Calu3 (cell line): ENCODE results near the gene LHFPL3. TPM values are rescaled to one million over a fixed set of nuclear protein-coding genes. Genes with fewer than 3 reads are reported as not detected.

Source experiments
- BruUV-seq: library from RNA; stranded (reverse); fragments of 400-500 nt; replicated peaks from 2 replicates; lab custom pipeline; 2021; lab: Mats Ljungman, UMichigan
- CTCF ChIA-PET: fragments of 300-600 bp; sonication (Branson Sonifier 250); formaldehyde crosslinking; loops from one replicate; lab custom pipeline; 2022; ENCODE audit warnings: antibody characterized with exemption; lab: Charles Lee
- DNase-seq: peaks from one replicate; pipeline ENCODE4 v3.0.0; 2022
- H3K27ac Mint-ChIP-seq: one replicate; pipeline ENCODE4 v1.8.0; 2022; ENCODE audit warnings: mixed read lengths; ENCODE audit not compliant: unreplicated experiment
- H3K27me3 Mint-ChIP-seq: one replicate; pipeline ENCODE4 v1.8.0; 2022; ENCODE audit warnings: mixed read lengths; ENCODE audit not compliant: unreplicated experiment
- H3K36me3 Mint-ChIP-seq: one replicate; pipeline ENCODE4 v1.8.0; 2022; ENCODE audit warnings: mild to moderate bottlenecking, moderate library complexity, mixed read lengths; ENCODE audit not compliant: insufficient read depth, unreplicated experiment
- H3K4me1 Mint-ChIP-seq: one replicate; pipeline ENCODE4 v1.8.0; 2022; ENCODE audit warnings: mild to moderate bottlenecking, low read depth, mixed read lengths; ENCODE audit not compliant: unreplicated experiment
- H3K4me3 Mint-ChIP-seq: one replicate; pipeline ENCODE4 v1.8.0; 2022; ENCODE audit warnings: mild to moderate bottlenecking, low read depth, moderate library complexity, mixed read lengths; ENCODE audit not compliant: unreplicated experiment
- H3K9me3 Mint-ChIP-seq: one replicate; pipeline ENCODE4 v1.8.0; 2022; ENCODE audit warnings: low read depth, mixed read lengths; ENCODE audit not compliant: unreplicated experiment
- intact Hi-C: fragments of 100-400 bp; cut with micrococcal nuclease; formaldehyde crosslinking; loops from one replicate; pipeline ENCODE4 v1.10.0; 2022; ENCODE audit not compliant: unreplicated experiment
- total RNA-seq: library from RNA; stranded (reverse); gene quantifications from 2 replicates; pipeline ENCODE4 v1.2.3, GENCODE V29; 2022
- TF ChIP-seq, protein P1 (sequence below): fragments of 200-600 bp; IDR thresholded peaks from one replicate; pipeline ENCODE4 v1.8.0; 2022; ENCODE audit warnings: antibody characterized with exemption; ENCODE audit not compliant: unreplicated experiment

Gene LHFPL3
- total RNA-seq, 1 experiment from 2014 or later = not detected

DNA sequence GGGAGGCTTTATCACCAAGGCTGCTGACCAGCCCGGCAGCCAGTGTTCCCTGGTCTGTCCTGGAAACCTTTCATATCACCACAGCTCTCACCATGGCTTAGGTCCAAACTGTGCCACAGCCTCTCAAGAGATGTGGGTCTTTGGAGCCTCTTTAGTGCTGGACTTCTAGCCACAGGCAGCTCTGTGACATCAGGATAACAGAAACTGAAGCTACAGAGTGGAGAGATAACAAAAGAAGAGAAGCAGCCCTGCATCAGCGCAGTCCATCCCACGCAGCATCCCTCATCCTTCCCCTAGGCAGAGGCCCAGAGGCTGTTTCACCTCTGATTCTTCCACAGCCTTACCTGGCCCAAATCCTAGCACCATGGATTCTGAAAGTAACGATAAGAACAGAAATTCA, 497.7 kb downstream of the LHFPL3 start:
- peaks cover 12% of the 10 kb centered on the region for H3K27me3 Mint-ChIP-seq
- H3K4me3 Mint-ChIP-seq = no peak overlapping the region
- no peak for DNase-seq
- no peak overlapping the region for H3K27ac Mint-ChIP-seq
- BruUV-seq = no TSS peak
- CTCF ChIA-PET = no interaction called here
- H3K4me1 Mint-ChIP-seq = no peaks in the 10 kb centered on the region
- TF ChIP-seq, protein P1, sequence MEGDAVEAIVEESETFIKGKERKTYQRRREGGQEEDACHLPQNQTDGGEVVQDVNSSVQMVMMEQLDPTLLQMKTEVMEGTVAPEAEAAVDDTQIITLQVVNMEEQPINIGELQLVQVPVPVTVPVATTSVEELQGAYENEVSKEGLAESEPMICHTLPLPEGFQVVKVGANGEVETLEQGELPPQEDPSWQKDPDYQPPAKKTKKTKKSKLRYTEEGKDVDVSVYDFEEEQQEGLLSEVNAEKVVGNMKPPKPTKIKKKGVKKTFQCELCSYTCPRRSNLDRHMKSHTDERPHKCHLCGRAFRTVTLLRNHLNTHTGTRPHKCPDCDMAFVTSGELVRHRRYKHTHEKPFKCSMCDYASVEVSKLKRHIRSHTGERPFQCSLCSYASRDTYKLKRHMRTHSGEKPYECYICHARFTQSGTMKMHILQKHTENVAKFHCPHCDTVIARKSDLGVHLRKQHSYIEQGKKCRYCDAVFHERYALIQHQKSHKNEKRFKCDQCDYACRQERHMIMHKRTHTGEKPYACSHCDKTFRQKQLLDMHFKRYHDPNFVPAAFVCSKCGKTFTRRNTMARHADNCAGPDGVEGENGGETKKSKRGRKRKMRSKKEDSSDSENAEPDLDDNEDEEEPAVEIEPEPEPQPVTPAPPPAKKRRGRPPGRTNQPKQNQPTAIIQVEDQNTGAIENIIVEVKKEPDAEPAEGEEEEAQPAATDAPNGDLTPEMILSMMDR = no peak
- H3K9me3 Mint-ChIP-seq = no peaks in the 10 kb centered on the region
- no peaks in the 10 kb centered on the region for H3K36me3 Mint-ChIP-seq
- intact Hi-C loops = no loop called here

DNA sequence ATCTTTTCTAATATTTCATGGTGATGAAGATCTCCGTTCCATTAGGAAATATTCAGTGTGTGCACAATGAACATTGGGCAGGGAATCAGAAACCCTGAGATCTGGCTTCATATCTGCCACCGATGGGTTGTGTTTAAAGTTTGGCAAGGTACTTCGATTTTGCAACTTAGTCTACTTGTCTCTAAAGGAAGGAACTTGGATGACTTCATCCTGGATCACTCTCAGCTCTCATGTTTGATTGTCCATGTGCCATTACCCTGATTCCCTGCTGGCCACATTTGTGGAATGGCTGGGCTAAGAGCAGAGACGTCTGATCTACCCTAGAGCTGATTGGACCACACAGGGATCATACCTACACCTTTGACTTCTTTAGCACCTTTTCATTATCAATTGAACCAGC, 508.6 kb downstream of the LHFPL3 start:
- no peaks in the 10 kb centered on the region for H3K9me3 Mint-ChIP-seq
- BruUV-seq = no TSS peak
- H3K27ac Mint-ChIP-seq = no peak overlapping the region
- no peak overlapping the region for H3K4me3 Mint-ChIP-seq
- CTCF ChIA-PET = no interaction called here
- no peaks in the 10 kb centered on the region for H3K4me1 Mint-ChIP-seq
- TF ChIP-seq, protein P1 = no peak
- H3K27me3 Mint-ChIP-seq = peaks cover 22% of the 10 kb centered on the region
- no peak for DNase-seq
- no peaks in the 10 kb centered on the region for H3K36me3 Mint-ChIP-seq
- intact Hi-C loops = no loop called here

- CTCF ChIA-PET = no interaction called here
- Mint-ChIP-seq H3K36me3 (no peaks in the 10 kb centered on the region), H3K9me3 (no peaks in the 10 kb centered on the region), H3K27me3 (peaks cover 37% of the 10 kb centered on the region), H3K27ac (no peak overlapping the region), H3K4me1 (no peaks in the 10 kb centered on the region), H3K4me3 (no peak overlapping the region)
- BruUV-seq = no TSS peak
- intact Hi-C loops = no loop called here
- TF ChIP-seq, protein P1 = no peak
- DNase-seq = no peak
Measured at GRCh38 chr7:104838537-104839299, 510.3 kb downstream of the LHFPL3 start.

DNA sequence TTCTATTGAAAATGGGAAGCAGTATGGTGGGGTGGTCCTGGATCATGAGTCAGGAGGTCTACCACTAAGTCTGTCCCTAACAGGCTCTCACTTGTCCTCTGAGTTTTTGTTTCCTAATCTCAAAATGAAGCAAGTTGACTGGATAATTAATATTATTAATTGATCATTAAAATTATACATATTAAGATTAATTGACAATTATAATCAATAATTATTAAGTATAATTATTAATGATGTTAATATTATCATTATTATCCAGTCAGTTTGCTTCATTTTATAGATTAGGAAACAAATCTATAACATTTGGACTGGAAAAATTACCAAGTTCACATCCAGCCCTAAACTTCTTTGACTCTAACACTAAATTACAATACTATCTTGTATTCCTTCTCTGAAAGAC, 511.4 kb downstream of the LHFPL3 start:
- no peak for DNase-seq
- H3K9me3 Mint-ChIP-seq = no peaks in the 10 kb centered on the region
- no peaks in the 10 kb centered on the region for H3K36me3 Mint-ChIP-seq
- H3K4me1 Mint-ChIP-seq = no peaks in the 10 kb centered on the region
- H3K4me3 Mint-ChIP-seq = no peak overlapping the region
- intact Hi-C loops = no loop called here
- no TSS peak for BruUV-seq
- CTCF ChIA-PET = interaction anchor here (0.6 kb wide), 1 partner anchor 394 kb away, joined by 4 read pairs; no protein-coding TSS in a partner anchor
- TF ChIP-seq, protein P1 = no peak
- H3K27me3 Mint-ChIP-seq = peaks cover 33% of the 10 kb centered on the region
- no peak overlapping the region for H3K27ac Mint-ChIP-seq
